ENCODE results near the gene COL6A1. TPM values are rescaled to one million over a fixed set of nuclear protein-coding genes. Genes with fewer than 3 reads are reported as not detected.
A peak's percentile ranks its signal among the peaks of the same experiment; 100 is the strongest.

The COL6A1 gene
- total RNA-seq, 1 experiment from 2014 or later: 87.5 TPM

DNA sequence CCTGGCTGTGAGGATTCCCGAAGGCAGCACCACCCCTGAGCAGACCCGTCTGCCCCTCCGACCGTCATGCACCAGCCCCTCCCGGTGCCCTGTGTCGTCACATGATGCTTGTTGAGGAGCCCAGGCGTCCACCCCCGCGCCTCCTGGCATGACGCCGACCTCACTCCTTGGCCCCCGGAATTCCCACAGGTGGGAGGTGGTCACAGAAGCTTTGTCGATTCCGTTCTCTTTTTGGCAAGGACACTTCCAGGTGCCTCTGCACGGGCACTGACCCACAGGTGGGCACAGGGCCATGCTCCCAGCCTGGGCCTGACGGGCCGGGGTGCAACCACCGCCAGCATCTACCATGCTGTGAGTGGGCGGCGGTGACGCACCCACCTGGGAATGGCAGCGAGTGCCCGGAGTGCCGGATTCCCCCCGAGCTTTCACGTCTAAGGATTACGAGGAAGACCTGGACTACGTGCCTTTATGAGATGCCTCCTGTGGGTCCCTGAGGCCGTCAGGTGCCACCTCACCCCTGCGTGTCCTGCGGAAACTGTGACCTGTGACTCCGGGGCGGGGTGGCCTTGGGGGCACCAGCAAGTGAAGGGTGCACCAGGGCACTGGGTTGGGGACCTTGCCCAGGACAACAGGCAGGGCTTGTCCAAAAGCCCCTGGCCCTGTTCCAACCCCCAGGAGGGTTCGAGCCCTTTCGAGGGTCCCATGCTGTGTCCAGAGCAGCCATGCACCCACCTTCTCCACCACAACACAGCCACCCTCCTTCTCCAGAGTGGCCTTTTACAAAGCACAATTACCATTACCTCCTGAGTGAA, 31.4 kb upstream of the COL6A1 start:
- Histone ChIP-seq H2AFZ (ENCODE audit: low read depth, low read length, poor library complexity, severe bottlenecking) (no peak overlapping the region), H3K9ac (ENCODE audit: low read length) (no peak overlapping the region), H3K9me3 (ENCODE audit: control insufficient read depth in 1 of 2, insufficient read depth in 1 of 2, low read depth in 1 of 2, low read length in 2 of 2) (no peaks in the 10 kb centered on the region), H3K4me3 (replicated peaks in 1 of 2; ENCODE audit: low read depth in 1 of 2, low read length in 2 of 2) (no peak overlapping the region), H3K4me2 (ENCODE audit: low read length) (peak overlapping the region; percentile 59), H3K79me2 (ENCODE audit: insufficient read depth, low read length) (no peaks in the 10 kb centered on the region), H3K36me3 (ENCODE audit: control insufficient read depth in 1 of 2, insufficient read depth in 2 of 2, low read length in 2 of 2) (no peaks in the 10 kb centered on the region), H3K27me3 (ENCODE audit: insufficient read depth, low read length) (no peaks in the 10 kb centered on the region), H3K27ac (ENCODE audit: low read depth, low read length) (peak overlapping the region; percentile 10; the same call in 1 of the 2 replicates), H4K20me1 (ENCODE audit: insufficient read depth) (no peaks in the 10 kb centered on the region), H3K4me1 (ENCODE audit: control insufficient read depth in 1 of 2, insufficient read depth in 2 of 2, low read length in 2 of 2) (peaks cover 11 to 12% of the 10 kb centered on the region in 2 experiments; a peak in 3 of 4 replicates), H3K9me2 (ENCODE audit: insufficient read depth) (no peaks in the 10 kb centered on the region)
- ChIA-PET CTCF (no interaction called here), RAD21 (ENCODE audit: low non-redundant PET in 1 of 2, low total read pairs in 2 of 2, uncharacterized antibody in 2 of 2, unreplicated experiment in 2 of 2) (no interaction called here), POLR2A (no interaction called here)
- TF ChIP-seq, protein P1, sequence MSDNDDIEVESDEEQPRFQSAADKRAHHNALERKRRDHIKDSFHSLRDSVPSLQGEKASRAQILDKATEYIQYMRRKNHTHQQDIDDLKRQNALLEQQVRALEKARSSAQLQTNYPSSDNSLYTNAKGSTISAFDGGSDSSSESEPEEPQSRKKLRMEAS (IDR thresholded peaks at IDR 0.05): no peak
- TF ChIP-seq, protein P2, sequence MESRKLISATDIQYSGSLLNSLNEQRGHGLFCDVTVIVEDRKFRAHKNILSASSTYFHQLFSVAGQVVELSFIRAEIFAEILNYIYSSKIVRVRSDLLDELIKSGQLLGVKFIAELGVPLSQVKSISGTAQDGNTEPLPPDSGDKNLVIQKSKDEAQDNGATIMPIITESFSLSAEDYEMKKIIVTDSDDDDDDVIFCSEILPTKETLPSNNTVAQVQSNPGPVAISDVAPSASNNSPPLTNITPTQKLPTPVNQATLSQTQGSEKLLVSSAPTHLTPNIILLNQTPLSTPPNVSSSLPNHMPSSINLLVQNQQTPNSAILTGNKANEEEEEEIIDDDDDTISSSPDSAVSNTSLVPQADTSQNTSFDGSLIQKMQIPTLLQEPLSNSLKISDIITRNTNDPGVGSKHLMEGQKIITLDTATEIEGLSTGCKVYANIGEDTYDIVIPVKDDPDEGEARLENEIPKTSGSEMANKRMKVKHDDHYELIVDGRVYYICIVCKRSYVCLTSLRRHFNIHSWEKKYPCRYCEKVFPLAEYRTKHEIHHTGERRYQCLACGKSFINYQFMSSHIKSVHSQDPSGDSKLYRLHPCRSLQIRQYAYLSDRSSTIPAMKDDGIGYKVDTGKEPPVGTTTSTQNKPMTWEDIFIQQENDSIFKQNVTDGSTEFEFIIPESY (IDR thresholded peaks at IDR 0.05; ENCODE audit: extremely low read depth, insufficient replicate concordance, low read length): no peak
- TF ChIP-seq ATF3 (IDR thresholded peaks at IDR 0.05) (no peak), CBX3 (IDR thresholded peaks at IDR 0.05; ENCODE audit: low read depth) (no peak), RAD21 (IDR thresholded peaks at IDR 0.05; ENCODE audit: low read depth) (no peak), FOSL1 (IDR thresholded peaks at IDR 0.05; ENCODE audit: low read depth) (no peak), SIN3A (IDR thresholded peaks at IDR 0.05; ENCODE audit: low read depth) (no peak), ZFX (IDR thresholded peaks at IDR 0.05) (no peak), ELF1 (IDR thresholded peaks at IDR 0.05; ENCODE audit: borderline replicate concordance, low read depth) (no peak), POLR2A (IDR thresholded peaks at IDR 0.05; ENCODE audit: borderline replicate concordance, extremely low read depth, insufficient read depth, insufficient read length) (no peak), CTCF (IDR thresholded peaks at IDR 0.05 in 2 of 3, conservative IDR thresholded peaks at IDR 0.05 in 1 of 3; ENCODE audit: borderline replicate concordance in 1 of 3, insufficient read depth in 1 of 3, low read depth in 2 of 3, low read length in 2 of 3) (no peak)
- ATAC-seq (0 out of 2 replicates have a peak, but pooled peaks have one; percentile 2), DNase-seq (ENCODE audit: low read depth, low spot score) (no peak)
- intact Hi-C loops (cut with micrococcal nuclease): no loop called here
- no TSS peak for BruUV-seq (replicated peaks)
